Activated naive CD4-positive, alpha-beta T cell treated with anti-CD3 and anti-CD28 coated beads, Interleukin-2, amount 10 ng/mL, durations not matched to agents 7 days and 5 days (primary cell): ENCODE measurements around the gene CAMK1D.
A peak's percentile ranks its signal among the peaks of the same experiment; 100 is the strongest.

Source experiments
- CTCF ChIA-PET: fragments of 350-600 bp; sonication (Branson Sonifier 250); formaldehyde crosslinking; loops from one replicate; lab custom pipeline; 2021; ENCODE audit warnings: antibody characterized with exemption; lab: Charles Lee
- DNase-seq: peaks from one replicate; pipeline ENCODE4 v3.0.0-alpha.2; 2020
- H3K27ac Mint-ChIP-seq: one replicate; pipeline ENCODE4 v1.8.0; 2021; ENCODE audit warnings: mild to moderate bottlenecking, moderate library complexity, mixed read lengths
- H3K27me3 Mint-ChIP-seq: one replicate; pipeline ENCODE4 v1.8.0; 2021; ENCODE audit warnings: mild to moderate bottlenecking, mixed read lengths
- H3K36me3 Mint-ChIP-seq: one replicate; pipeline ENCODE4 v1.8.0; 2021; ENCODE audit warnings: mixed read lengths
- H3K4me1 Mint-ChIP-seq: one replicate; pipeline ENCODE4 v1.8.0; 2021; ENCODE audit warnings: mixed read lengths
- H3K4me3 Mint-ChIP-seq: one replicate; pipeline ENCODE4 v1.8.0; 2021; ENCODE audit warnings: mild to moderate bottlenecking, moderate library complexity, mixed read lengths
- H3K9me3 Mint-ChIP-seq: one replicate; pipeline ENCODE4 v1.8.0; 2021; ENCODE audit warnings: mixed read lengths

Gene CAMK1D

GRCh38 chr10:12605580-12606405 is 256.4 kb downstream of the CAMK1D start:
- Mint-ChIP-seq H3K27me3 (peaks cover 6% of the 10 kb centered on the region), H3K27ac (peak overlapping the region; percentile 98), H3K36me3 (no peaks in the 10 kb centered on the region), H3K4me1 (peaks cover 23% of the 10 kb centered on the region), H3K4me3 (peak overlapping the region; percentile 74), H3K9me3 (no peaks in the 10 kb centered on the region)
- CTCF ChIA-PET, result interaction anchor here (0.6 to 1.5 kb wide), 2 partner anchors 51 to 104 kb away, joined by 4 to 6 read pairs; no protein-coding TSS in a partner anchor
- DNase-seq, result peak; percentile 77

- Mint-ChIP-seq H3K36me3 (no peaks in the 10 kb centered on the region), H3K27me3 (peaks cover 6% of the 10 kb centered on the region), H3K4me1 (peaks cover 23% of the 10 kb centered on the region), H3K9me3 (no peaks in the 10 kb centered on the region), H3K4me3 (peak overlapping the region; percentile 74), H3K27ac (peak overlapping the region; percentile 98)
- CTCF ChIA-PET, result interaction anchor here (0.6 to 1.5 kb wide), 2 partner anchors 50 to 103 kb away, joined by 4 to 6 read pairs; no protein-coding TSS in a partner anchor
- DNase-seq, result no peak
These were observed 257.1 kb downstream of the CAMK1D start for GRCh38 chr10:12606461-12606860.

GRCh38 chr10:12608761-12609160 is 259.4 kb downstream of the CAMK1D start:
- H3K27me3 Mint-ChIP-seq, result peaks cover 6% of the 10 kb centered on the region
- H3K36me3 Mint-ChIP-seq, result no peaks in the 10 kb centered on the region
- CTCF ChIA-PET, result no interaction called here
- H3K4me3 Mint-ChIP-seq, result no peak overlapping the region
- no peak overlapping the region for H3K27ac Mint-ChIP-seq
- H3K9me3 Mint-ChIP-seq, result no peaks in the 10 kb centered on the region
- peaks cover 23% of the 10 kb centered on the region for H3K4me1 Mint-ChIP-seq
- DNase-seq, result no peak

GRCh38 chr10:12609435-12609834 is 260.1 kb downstream of the CAMK1D start:
- Mint-ChIP-seq H3K4me3 (no peak overlapping the region), H3K27ac (no peak overlapping the region), H3K4me1 (peaks cover 23% of the 10 kb centered on the region), H3K27me3 (peaks cover 6% of the 10 kb centered on the region), H3K36me3 (no peaks in the 10 kb centered on the region), H3K9me3 (no peaks in the 10 kb centered on the region)
- no peak for DNase-seq
- CTCF ChIA-PET, result interaction anchor here (1.6 kb wide), 1 partner anchor 47 kb away, joined by 5 read pairs; no protein-coding TSS in a partner anchor

GRCh38 chr10:12613136-12613535 is 263.8 kb downstream of the CAMK1D start:
- CTCF ChIA-PET, result no interaction called here
- Mint-ChIP-seq H3K4me3 (no peak overlapping the region), H3K27ac (no peak overlapping the region), H3K27me3 (no peaks in the 10 kb centered on the region), H3K4me1 (peaks cover 2% of the 10 kb centered on the region), H3K36me3 (no peaks in the 10 kb centered on the region), H3K9me3 (no peaks in the 10 kb centered on the region)
- no peak for DNase-seq

- Mint-ChIP-seq H3K27ac (no peak overlapping the region), H3K36me3 (no peaks in the 10 kb centered on the region), H3K4me1 (peaks cover 2% of the 10 kb centered on the region), H3K27me3 (no peaks in the 10 kb centered on the region), H3K9me3 (no peaks in the 10 kb centered on the region), H3K4me3 (no peak overlapping the region)
- CTCF ChIA-PET, result interaction anchor here (1.0 kb wide), 1 partner anchor 42 kb away, joined by 4 read pairs; no protein-coding TSS in a partner anchor
- DNase-seq, result no peak
These were observed 265.0 kb downstream of the CAMK1D start for GRCh38 chr10:12614177-12614995.

GRCh38 chr10:12615296-12616220 is 266.2 kb downstream of the CAMK1D start:
- Mint-ChIP-seq H3K36me3 (no peaks in the 10 kb centered on the region), H3K27ac (no peak overlapping the region), H3K27me3 (no peaks in the 10 kb centered on the region), H3K9me3 (no peaks in the 10 kb centered on the region), H3K4me1 (peaks cover 2% of the 10 kb centered on the region), H3K4me3 (no peak overlapping the region)
- no peak for DNase-seq
- CTCF ChIA-PET, result no interaction called here

- DNase-seq, result no peak
- peaks cover 2% of the 10 kb centered on the region for H3K4me1 Mint-ChIP-seq
- H3K9me3 Mint-ChIP-seq, result no peaks in the 10 kb centered on the region
- H3K27me3 Mint-ChIP-seq, result peaks cover 1% of the 10 kb centered on the region
- no peaks in the 10 kb centered on the region for H3K36me3 Mint-ChIP-seq
- H3K27ac Mint-ChIP-seq, result no peak overlapping the region
- CTCF ChIA-PET, result no interaction called here
- no peak overlapping the region for H3K4me3 Mint-ChIP-seq
These were observed 268.1 kb downstream of the CAMK1D start for GRCh38 chr10:12617191-12618175.

- H3K4me3 Mint-ChIP-seq, result no peak overlapping the region
- H3K9me3 Mint-ChIP-seq, result no peaks in the 10 kb centered on the region
- peaks cover 2% of the 10 kb centered on the region for H3K4me1 Mint-ChIP-seq
- CTCF ChIA-PET, result interaction anchor here (0.6 kb wide), 1 partner anchor 89 kb away, joined by 3 read pairs; no protein-coding TSS in a partner anchor
- H3K27ac Mint-ChIP-seq, result no peak overlapping the region
- peaks cover 4% of the 10 kb centered on the region for H3K27me3 Mint-ChIP-seq
- no peak for DNase-seq
- H3K36me3 Mint-ChIP-seq, result no peaks in the 10 kb centered on the region
These were observed 272.7 kb downstream of the CAMK1D start for GRCh38 chr10:12622016-12622415.

- peaks cover 4% of the 10 kb centered on the region for H3K27me3 Mint-ChIP-seq
- H3K4me1 Mint-ChIP-seq, result peaks cover 2% of the 10 kb centered on the region
- CTCF ChIA-PET, result no interaction called here
- no peak overlapping the region for H3K4me3 Mint-ChIP-seq
- no peaks in the 10 kb centered on the region for H3K9me3 Mint-ChIP-seq
- no peak for DNase-seq
- H3K27ac Mint-ChIP-seq, result no peak overlapping the region
- no peaks in the 10 kb centered on the region for H3K36me3 Mint-ChIP-seq
These were observed 273.3 kb downstream of the CAMK1D start for GRCh38 chr10:12622691-12623090.

GRCh38 chr10:12625393-12626023 is 276.2 kb downstream of the CAMK1D start:
- H3K36me3 Mint-ChIP-seq, result no peaks in the 10 kb centered on the region
- CTCF ChIA-PET, result interaction anchor here (0.7 kb wide), 1 partner anchor 260 kb away, joined by 3 read pairs; no protein-coding TSS in a partner anchor

GRCh38 chr10:12628153-12628552 is 278.8 kb downstream of the CAMK1D start:
- no peaks in the 10 kb centered on the region for H3K27me3 Mint-ChIP-seq
- H3K36me3 Mint-ChIP-seq, result no peaks in the 10 kb centered on the region
- no peak for DNase-seq
- H3K4me1 Mint-ChIP-seq, result peaks cover 2% of the 10 kb centered on the region
- no peak overlapping the region for H3K4me3 Mint-ChIP-seq
- no peak overlapping the region for H3K27ac Mint-ChIP-seq
- H3K9me3 Mint-ChIP-seq, result no peaks in the 10 kb centered on the region
- CTCF ChIA-PET, result no interaction called here

More at GRCh38 chr10:12625393-12626023, 276.2 kb downstream of the CAMK1D start:
- H3K4me3 Mint-ChIP-seq, result no peak overlapping the region
- H3K4me1 Mint-ChIP-seq, result peaks cover 2% of the 10 kb centered on the region
- H3K27me3 Mint-ChIP-seq, result peaks cover 4% of the 10 kb centered on the region
- H3K9me3 Mint-ChIP-seq, result no peaks in the 10 kb centered on the region
- DNase-seq, result no peak
- no peak overlapping the region for H3K27ac Mint-ChIP-seq
